ENCODE results near the gene ARHGAP15.

- TF ChIP-seq CTCF (conservative IDR thresholded peaks at IDR 0.05; ENCODE audit: low read length) (no peak), EZH2phosphoT487 (IDR thresholded peaks at IDR 0.05; ENCODE audit: borderline replicate concordance, low read depth, low read length) (no peak)
Observed at GRCh38 chr2:143333847-143334246, 204.6 kb downstream of the ARHGAP15 start.

Measured in OCI-LY7 (cell line).